CD14-positive monocyte (primary cell): ENCODE data around the gene SYTL3. TPM values are rescaled to one million over a fixed set of nuclear protein-coding genes. Genes with fewer than 3 reads are reported as not detected.

Experiments used
- DNase-seq, 3 donors: peaks; one replicate each; pipeline ENCODE4 v3.0.0-alpha.2; 2011 to 2022
- H2AFZ ChIP-seq: 2 replicates; pipeline ENCODE4 v1.6.0; 2012; ENCODE audit warnings: mild to moderate bottlenecking, low read depth, low read length, inconsistent platforms; ENCODE audit not compliant: insufficient read depth, poor library complexity, severe bottlenecking
- H3K27ac ChIP-seq, 2 donors: 1 replicate in 1 of 2; 2 replicates in 1 of 2; pipeline ENCODE4 v1.5.1; 2012 to 2013; ENCODE audit warnings: low read length in 2 of 2, control low read depth in 1 of 2, inconsistent platforms in 1 of 2, low read depth in 1 of 2, mild to moderate bottlenecking in 1 of 2
- H3K27me3 ChIP-seq, 2 donors: one replicate each; pipeline versions ENCODE4 v1.6.0 to v1.6.1; 2011 to 2013; ENCODE audit warnings: low read length in 2 of 2; ENCODE audit not compliant: control insufficient read depth in 2 of 2, insufficient read depth in 2 of 2
- H3K36me3 ChIP-seq, 2 donors: replicated peaks in 1 of 2; 1 replicate in 1 of 2; 2 replicates in 1 of 2; pipeline versions ENCODE4 v1.5.1 to v1.6.1; 2012 to 2013; ENCODE audit warnings: low read length in 2 of 2, control low read depth in 1 of 2, inconsistent platforms in 1 of 2, mild to moderate bottlenecking in 1 of 2; ENCODE audit not compliant: insufficient read depth in 2 of 2, control insufficient read depth in 1 of 2
- H3K4me1 ChIP-seq, 2 donors: 1 replicate in 1 of 2; 2 replicates in 1 of 2; pipeline versions ENCODE4 v1.5.1 to v1.6.1; 2012 to 2013; ENCODE audit warnings: low read length in 2 of 2, control low read depth in 1 of 2, inconsistent platforms in 1 of 2, mild to moderate bottlenecking in 1 of 2, moderate library complexity in 1 of 2; ENCODE audit not compliant: insufficient read depth in 2 of 2, control insufficient read depth in 1 of 2
- H3K4me2 ChIP-seq: replicated peaks from 2 replicates; pipeline ENCODE3; 2012; ENCODE audit warnings: low read length, moderate library complexity, mild to moderate bottlenecking; ENCODE audit not compliant: poor library complexity, severe bottlenecking; ENCODE audit errors: extremely low read depth
- H3K4me3 ChIP-seq, 3 experiments: fragments of 200-600 bp in 1 of 3; sonication (generic) in 1 of 3; replicated peaks in 1 of 3; 1 replicate in 2 of 3; 2 replicates in 1 of 3; pipeline ENCODE4 v1.5.1; 2011 to 2013; ENCODE audit warnings: low read length in 3 of 3, mild to moderate bottlenecking in 3 of 3, control low read depth in 2 of 3, low read depth in 2 of 3, inconsistent platforms in 1 of 3, moderate library complexity in 1 of 3
- H3K79me2 ChIP-seq: 2 replicates; pipeline ENCODE4 v1.6.0; 2012; ENCODE audit warnings: mild to moderate bottlenecking, control low read depth, inconsistent platforms, low read length, moderate library complexity; ENCODE audit not compliant: insufficient read depth
- H3K9ac ChIP-seq: 2 replicates; pipeline ENCODE4 v1.6.0; 2017; ENCODE audit warnings: low read length, mild to moderate bottlenecking; ENCODE audit not compliant: insufficient read depth, poor library complexity, severe bottlenecking
- H3K9me3 ChIP-seq, 2 donors: replicated peaks in 1 of 2; 1 replicate in 1 of 2; 2 replicates in 1 of 2; pipeline versions ENCODE4 v1.5.1 to v1.6.1; 2012 to 2013; ENCODE audit warnings: low read length in 2 of 2, control low read depth in 1 of 2; ENCODE audit not compliant: control insufficient read depth in 1 of 2, insufficient read depth in 1 of 2
- H4K20me1 ChIP-seq: 2 replicates; pipeline ENCODE4 v1.6.0; 2012; ENCODE audit warnings: mild to moderate bottlenecking, low read length, control low read depth, moderate library complexity; ENCODE audit not compliant: insufficient read depth
- H3K27ac Mint-ChIP-seq, 7 donors: one replicate each; pipeline ENCODE4 v1.8.0; 2020; ENCODE audit warnings: mild to moderate bottlenecking in 7 of 7, mixed read lengths in 7 of 7, moderate library complexity in 6 of 7, inconsistent platforms in 2 of 7
- H3K27me3 Mint-ChIP-seq, 3 donors: one replicate each; pipeline ENCODE4 v1.8.0; 2021 to 2022; ENCODE audit warnings: low read depth in 3 of 3, mild to moderate bottlenecking in 3 of 3, mixed read lengths in 3 of 3, moderate library complexity in 3 of 3, inconsistent platforms in 1 of 3
- H3K36me3 Mint-ChIP-seq, 2 donors: one replicate each; pipeline ENCODE4 v1.8.0; 2020; ENCODE audit warnings: mixed read lengths in 2 of 2, inconsistent platforms in 1 of 2, mild to moderate bottlenecking in 1 of 2
- H3K4me1 Mint-ChIP-seq: one replicate; pipeline ENCODE4 v1.8.0; 2020; ENCODE audit warnings: mild to moderate bottlenecking, mixed read lengths
- H3K4me3 Mint-ChIP-seq, 2 donors: one replicate each; pipeline ENCODE4 v1.8.0; 2020; ENCODE audit warnings: mild to moderate bottlenecking in 2 of 2, mixed read lengths in 2 of 2, moderate library complexity in 1 of 2
- H3K9me3 Mint-ChIP-seq, 7 donors: one replicate each; pipeline ENCODE4 v1.8.0; 2020 to 2022; ENCODE audit warnings: mixed read lengths in 7 of 7, mild to moderate bottlenecking in 6 of 7, moderate library complexity in 6 of 7, inconsistent platforms in 2 of 7
- WGBS: methylation state at CpG from one replicate; pipeline ENCODE4 v1.1.5; 2013; ENCODE audit warnings: missing lambda C conversion rate; ENCODE audit not compliant: insufficient coverage; 5-methylcytosine and 5-hydroxymethylcytosine counted together
- intact Hi-C, 2 donors: fragments of 100-400 bp; cut with micrococcal nuclease; formaldehyde crosslinking; loops; one replicate each; pipeline versions ENCODE4 v1.15.0 to v1.15.1; 2023
- polyA plus RNA-seq, 3 donors: library from polyadenylated mRNA; depleted of rRNA in 1 of 3; unstranded in 2 of 3; stranded (reverse) in 1 of 3; fragments of 300-500 nt in 2 of 3; fragments of >200 nt in 1 of 3; fragmentation: Illumina TruSeq in 2 of 3; gene quantifications; 1 replicate in 2 of 3; 2 replicates in 1 of 3; pipeline ENCODE4 v1.2.3, GENCODE V29; 2012 to 2021
- TF ChIP-seq, protein P1 (sequence below): fragments of 200-600 bp; IDR thresholded peaks from one replicate; pipeline ENCODE4 v1.8.0; 2022; ENCODE audit warnings: antibody characterized with exemption, mild to moderate bottlenecking

The SYTL3 gene
- polyA plus RNA-seq, 3 donors = 14.6 to 18.7 (median 14.8) TPM

DNA sequence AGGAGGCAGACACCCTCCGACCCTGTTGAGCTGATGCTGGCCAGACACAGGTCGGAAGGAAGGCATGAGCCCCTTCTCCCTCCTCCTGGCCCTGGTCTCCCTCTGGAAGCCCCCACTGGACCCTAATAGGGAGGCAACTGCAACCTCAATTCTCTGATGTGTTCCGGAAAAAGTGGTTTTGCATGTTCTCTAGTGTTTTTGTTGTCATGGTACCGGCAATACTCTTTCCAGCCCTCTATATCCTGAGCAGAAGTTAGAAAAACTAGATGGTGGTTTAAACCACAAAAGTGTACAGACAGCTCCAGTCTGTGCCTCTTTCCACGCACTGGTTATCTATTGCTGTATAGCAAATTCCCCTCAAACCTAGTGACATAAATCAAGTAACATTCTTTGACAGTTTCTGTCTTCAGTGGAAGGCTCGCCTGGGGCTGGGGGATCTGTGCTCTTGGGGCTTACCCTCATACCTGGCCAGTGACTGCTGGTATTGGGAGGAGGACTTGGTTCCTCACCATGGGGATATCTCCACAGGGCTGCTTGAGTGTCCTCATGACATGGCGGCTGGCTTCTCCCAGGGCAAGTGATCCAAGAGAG, 37.0 kb downstream of the SYTL3 start:
- Histone ChIP-seq H3K79me2 (no peaks in the 10 kb centered on the region), H3K4me1 (peaks cover 25 to 40% of the 10 kb centered on the region in 2 donors), H3K9ac (peak overlapping the region; percentile 51), H3K27ac (peak overlapping the region; percentile 66 to 90), H3K4me2 (peak overlapping the region; percentile 60), H4K20me1 (no peaks in the 10 kb centered on the region), H3K9me3 (no peaks in the 10 kb centered on the region), H3K36me3 (peaks cover 3 to 18% of the 10 kb centered on the region in 2 donors), H3K4me3 (peak overlapping the region in 1 of 3 experiments; percentile 56), H3K27me3 (no peaks in the 10 kb centered on the region), H2AFZ (peak overlapping the region; percentile 62)
- Mint-ChIP-seq H3K36me3 (peaks cover 33 to 36% of the 10 kb centered on the region in 2 donors), H3K9me3 (peaks cover 0 to 3% (median 0%) of the 10 kb centered on the region in 7 donors), H3K4me3 (peak overlapping the region; percentile 45 to 76), H3K4me1 (peaks cover 41% of the 10 kb centered on the region), H3K27ac (peak overlapping the region; percentile 84 to 95 (median 91)), H3K27me3 (peaks cover 0 to 2% (median 1%) of the 10 kb centered on the region in 3 donors)
- WGBS = 0% methylated on average over 3 of the region's 7 CpGs
- TF ChIP-seq, protein P1, sequence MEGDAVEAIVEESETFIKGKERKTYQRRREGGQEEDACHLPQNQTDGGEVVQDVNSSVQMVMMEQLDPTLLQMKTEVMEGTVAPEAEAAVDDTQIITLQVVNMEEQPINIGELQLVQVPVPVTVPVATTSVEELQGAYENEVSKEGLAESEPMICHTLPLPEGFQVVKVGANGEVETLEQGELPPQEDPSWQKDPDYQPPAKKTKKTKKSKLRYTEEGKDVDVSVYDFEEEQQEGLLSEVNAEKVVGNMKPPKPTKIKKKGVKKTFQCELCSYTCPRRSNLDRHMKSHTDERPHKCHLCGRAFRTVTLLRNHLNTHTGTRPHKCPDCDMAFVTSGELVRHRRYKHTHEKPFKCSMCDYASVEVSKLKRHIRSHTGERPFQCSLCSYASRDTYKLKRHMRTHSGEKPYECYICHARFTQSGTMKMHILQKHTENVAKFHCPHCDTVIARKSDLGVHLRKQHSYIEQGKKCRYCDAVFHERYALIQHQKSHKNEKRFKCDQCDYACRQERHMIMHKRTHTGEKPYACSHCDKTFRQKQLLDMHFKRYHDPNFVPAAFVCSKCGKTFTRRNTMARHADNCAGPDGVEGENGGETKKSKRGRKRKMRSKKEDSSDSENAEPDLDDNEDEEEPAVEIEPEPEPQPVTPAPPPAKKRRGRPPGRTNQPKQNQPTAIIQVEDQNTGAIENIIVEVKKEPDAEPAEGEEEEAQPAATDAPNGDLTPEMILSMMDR = no peak
- intact Hi-C loops = loop anchor here in 1 of 2 donors (5.0 kb wide), 1 partner anchor 45 kb away; the partner anchor contains the start of gene DYNLT1
- DNase-seq = peak; percentile 33 to 57 (median 51)

DNA sequence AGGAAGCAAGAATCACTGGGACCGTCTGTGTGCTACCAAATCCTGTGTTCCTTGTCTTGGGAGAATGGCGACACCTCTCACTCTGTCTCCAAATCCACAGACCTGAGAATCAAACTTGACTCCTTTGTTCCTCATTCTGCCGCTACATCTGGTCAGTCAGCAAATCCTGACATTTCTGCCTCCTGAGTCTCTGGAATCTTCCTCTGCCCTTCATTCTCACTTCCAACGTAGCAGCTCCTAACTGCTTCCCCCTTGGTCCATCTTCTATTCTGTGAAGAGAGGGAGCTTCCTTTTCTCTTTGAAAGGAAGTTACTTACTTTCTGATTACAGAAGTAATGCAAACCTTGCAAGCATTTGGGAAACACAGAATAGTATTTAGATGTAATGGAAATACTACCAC, 37.7 kb downstream of the SYTL3 start:
- H3K4me2 ChIP-seq = peak overlapping the region; percentile 60
- peak overlapping the region in 1 of 3 experiments; percentile 56 for H3K4me3 ChIP-seq
- peak in 2 of 3 donors; percentile 30 to 44 for DNase-seq
- TF ChIP-seq, protein P1 = no peak
- peaks cover 41% of the 10 kb centered on the region for H3K4me1 Mint-ChIP-seq
- H3K4me3 Mint-ChIP-seq = peak overlapping the region; percentile 61 to 76
- intact Hi-C loops = loop anchor here in 1 of 2 donors (5.0 kb wide), 1 partner anchor 45 kb away; the partner anchor contains the start of gene DYNLT1
- H3K27ac ChIP-seq = peak overlapping the region; percentile 66 to 90
- H3K79me2 ChIP-seq = no peaks in the 10 kb centered on the region
- peaks cover 0 to 3% (median 0%) of the 10 kb centered on the region in 7 donors for H3K9me3 Mint-ChIP-seq
- peaks cover 25 to 40% of the 10 kb centered on the region in 2 donors for H3K4me1 ChIP-seq
- WGBS = 23% methylated on average over 3 of the region's 4 CpGs
- H3K36me3 ChIP-seq = peaks cover 3 to 18% of the 10 kb centered on the region in 2 donors
- H3K9me3 ChIP-seq = no peaks in the 10 kb centered on the region
- peaks cover 0 to 2% (median 1%) of the 10 kb centered on the region in 3 donors for H3K27me3 Mint-ChIP-seq
- H4K20me1 ChIP-seq = no peaks in the 10 kb centered on the region
- no peaks in the 10 kb centered on the region for H3K27me3 ChIP-seq
- H3K27ac Mint-ChIP-seq = peak overlapping the region; percentile 84 to 95 (median 91)
- peak overlapping the region; percentile 51 for H3K9ac ChIP-seq
- peaks cover 31 to 35% of the 10 kb centered on the region in 2 donors for H3K36me3 Mint-ChIP-seq
- peak overlapping the region; percentile 62 for H2AFZ ChIP-seq
